OCI-LY3 (cell line): ENCODE measurements around the gene CYBRD1.

Experiments used
- H2AFZ ChIP-seq: fragments of 200-600, 300-600 bp; shearing (Covaris generic); 2 replicates; pipeline ENCODE4 v1.6.0; 2014; ENCODE audit warnings: antibody characterized with exemption, low read depth, low read length
- H3K27ac ChIP-seq: fragments of 200-600, 300-600 bp; sonication (generic); 2 replicates; pipeline ENCODE4 v1.5.1; 2014; ENCODE audit warnings: mild to moderate bottlenecking, low read length, moderate library complexity, mixed read lengths
- H3K27me3 ChIP-seq: fragments of 200-600, 300-600 bp; sonication (generic); 2 replicates; pipeline ENCODE4 v1.6.1; 2014; ENCODE audit warnings: low read depth, low read length, mixed read lengths
- H3K36me3 ChIP-seq: fragments of 200-600, 300-600 bp; sonication (generic); replicated peaks from 2 replicates; pipeline ENCODE3; 2014; ENCODE audit warnings: low read depth, low read length, mixed read lengths
- H3K4me1 ChIP-seq: fragments of 300-600, 200-600 bp; sonication (generic); 2 replicates; pipeline ENCODE4 v1.6.1; 2014; ENCODE audit warnings: low read length, mixed read lengths
- H3K4me2 ChIP-seq: fragments of 200-600, 300-600 bp; sonication (generic); 2 replicates; pipeline ENCODE4 v1.6.1; 2014; ENCODE audit warnings: low read length, mixed read lengths
- H3K4me3 ChIP-seq: fragments of 300-600, 200-600 bp; sonication (generic); 2 replicates; pipeline ENCODE4 v1.5.1; 2014; ENCODE audit warnings: antibody characterized with exemption, mild to moderate bottlenecking, low read length, moderate library complexity
- H3K79me2 ChIP-seq: fragments of 300-600, 200-600 bp; shearing (Covaris generic); 2 replicates; pipeline ENCODE4 v1.6.1; 2014; ENCODE audit warnings: mild to moderate bottlenecking, low read length, mixed read lengths
- H3K9ac ChIP-seq: fragments of 300-600, 200-600 bp; shearing (Covaris generic); 2 replicates; pipeline ENCODE4 v1.6.0; 2014; ENCODE audit warnings: mild to moderate bottlenecking, low read length, moderate library complexity
- H3K9me3 ChIP-seq: fragments of 200-600, 300-600 bp; shearing (Covaris generic); 2 replicates; pipeline ENCODE4 v1.6.1; 2014; ENCODE audit warnings: low read length, mixed read lengths; ENCODE audit not compliant: insufficient read depth
- H4K20me1 ChIP-seq: fragments of 200-600, 300-600 bp; sonication (generic); 2 replicates; pipeline ENCODE4 v1.6.1; 2016; ENCODE audit warnings: low read length, mixed read lengths; ENCODE audit not compliant: insufficient read depth
- EZH2phosphoT487 ChIP-seq: fragments of 200-600 bp; shearing (Covaris generic); IDR thresholded peaks from 2 replicates; pipeline ENCODE4 v1.6.1; 2018; ENCODE audit warnings: antibody characterized with exemption, mixed run types, low read depth
- TF ChIP-seq, protein P1 (sequence below): fragments of 200-600, 300-600 bp; sonication (generic); IDR thresholded peaks from 2 replicates; pipeline ENCODE4 v1.5.1; 2014; ENCODE audit warnings: antibody characterized with exemption, low read length, low read depth

The CYBRD1 gene

DNA sequence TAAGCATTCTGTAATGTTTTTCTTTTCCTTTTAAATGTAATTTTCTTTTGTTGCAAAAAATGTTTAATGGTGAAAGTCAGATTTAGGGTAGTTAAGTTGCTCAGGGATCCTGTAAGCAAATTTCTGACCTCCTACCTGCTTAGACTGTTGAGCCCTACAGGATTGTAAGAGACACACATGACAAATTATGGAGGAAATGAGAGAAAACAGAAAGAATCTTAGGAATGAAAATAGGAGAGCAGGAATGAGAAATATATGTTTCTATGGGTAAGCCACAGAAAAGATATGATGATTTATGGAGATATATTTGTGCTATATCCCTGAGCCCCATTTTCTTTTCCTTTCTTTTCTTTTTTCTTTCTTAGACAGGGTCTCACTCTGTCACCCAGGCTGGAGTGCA, 28.3 kb downstream of the CYBRD1 start:
- Histone ChIP-seq H3K4me3 (no peak overlapping the region), H2AFZ (no peak overlapping the region), H3K79me2 (no peaks in the 10 kb centered on the region), H3K27ac (no peak overlapping the region), H3K4me1 (no peaks in the 10 kb centered on the region), H3K27me3 (no peaks in the 10 kb centered on the region), H3K4me2 (no peak overlapping the region), H3K9ac (no peak overlapping the region), H4K20me1 (no peaks in the 10 kb centered on the region), H3K9me3 (no peaks in the 10 kb centered on the region), H3K36me3 (peaks cover 8% of the 10 kb centered on the region)
- no peak for TF ChIP-seq EZH2phosphoT487
- TF ChIP-seq, protein P1, sequence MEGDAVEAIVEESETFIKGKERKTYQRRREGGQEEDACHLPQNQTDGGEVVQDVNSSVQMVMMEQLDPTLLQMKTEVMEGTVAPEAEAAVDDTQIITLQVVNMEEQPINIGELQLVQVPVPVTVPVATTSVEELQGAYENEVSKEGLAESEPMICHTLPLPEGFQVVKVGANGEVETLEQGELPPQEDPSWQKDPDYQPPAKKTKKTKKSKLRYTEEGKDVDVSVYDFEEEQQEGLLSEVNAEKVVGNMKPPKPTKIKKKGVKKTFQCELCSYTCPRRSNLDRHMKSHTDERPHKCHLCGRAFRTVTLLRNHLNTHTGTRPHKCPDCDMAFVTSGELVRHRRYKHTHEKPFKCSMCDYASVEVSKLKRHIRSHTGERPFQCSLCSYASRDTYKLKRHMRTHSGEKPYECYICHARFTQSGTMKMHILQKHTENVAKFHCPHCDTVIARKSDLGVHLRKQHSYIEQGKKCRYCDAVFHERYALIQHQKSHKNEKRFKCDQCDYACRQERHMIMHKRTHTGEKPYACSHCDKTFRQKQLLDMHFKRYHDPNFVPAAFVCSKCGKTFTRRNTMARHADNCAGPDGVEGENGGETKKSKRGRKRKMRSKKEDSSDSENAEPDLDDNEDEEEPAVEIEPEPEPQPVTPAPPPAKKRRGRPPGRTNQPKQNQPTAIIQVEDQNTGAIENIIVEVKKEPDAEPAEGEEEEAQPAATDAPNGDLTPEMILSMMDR = no peak

DNA sequence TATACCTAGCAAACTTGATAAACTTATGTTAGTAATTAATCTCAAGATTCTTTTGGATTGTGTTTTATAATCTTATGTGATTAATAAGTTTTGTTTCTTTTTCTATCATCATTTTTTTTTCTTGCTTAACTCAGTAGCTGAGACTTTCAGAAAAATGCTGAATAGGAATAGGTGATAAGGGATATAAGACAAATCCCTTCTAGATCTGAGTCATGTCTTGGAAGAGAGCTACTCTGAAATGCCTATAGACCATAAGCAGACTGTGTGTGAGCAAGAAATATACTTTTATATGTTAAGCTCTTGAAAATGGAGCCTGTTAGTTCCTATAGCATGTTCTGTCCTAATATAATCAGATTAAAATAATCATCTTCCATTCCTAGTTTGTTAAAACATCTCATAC, 29.6 kb downstream of the CYBRD1 start:
- peaks cover 11% of the 10 kb centered on the region for H3K36me3 ChIP-seq
- no peak overlapping the region for H3K9ac ChIP-seq
- H3K27ac ChIP-seq = no peak overlapping the region
- TF ChIP-seq, protein P1 = no peak
- no peak for TF ChIP-seq EZH2phosphoT487
- H3K27me3 ChIP-seq = no peaks in the 10 kb centered on the region
- H3K79me2 ChIP-seq = no peaks in the 10 kb centered on the region
- no peak overlapping the region for H3K4me3 ChIP-seq
- H4K20me1 ChIP-seq = no peaks in the 10 kb centered on the region
- H3K4me1 ChIP-seq = no peaks in the 10 kb centered on the region
- H3K9me3 ChIP-seq = no peaks in the 10 kb centered on the region
- H2AFZ ChIP-seq = no peak overlapping the region
- no peak overlapping the region for H3K4me2 ChIP-seq

DNA sequence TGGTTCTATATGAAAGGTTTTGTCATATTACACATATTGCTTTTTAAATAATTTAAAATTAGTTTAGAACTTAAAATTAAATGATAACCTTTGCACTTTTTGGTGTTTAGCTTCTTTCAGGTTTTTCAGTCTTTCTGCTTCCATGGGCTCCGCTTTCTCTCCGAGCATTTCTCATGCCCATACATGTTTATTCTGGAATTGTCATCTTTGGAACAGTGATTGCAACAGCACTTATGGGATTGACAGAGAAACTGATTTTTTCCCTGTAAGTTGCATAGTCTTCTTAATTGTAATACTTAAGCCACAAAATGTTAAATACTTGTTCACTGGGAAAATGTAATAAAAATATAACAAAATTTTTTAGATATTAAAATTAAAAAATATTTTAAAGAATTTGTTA, 31.0 kb downstream of the CYBRD1 start:
- H4K20me1 ChIP-seq = no peaks in the 10 kb centered on the region
- no peak for TF ChIP-seq EZH2phosphoT487
- TF ChIP-seq, protein P1 = no peak

DNA sequence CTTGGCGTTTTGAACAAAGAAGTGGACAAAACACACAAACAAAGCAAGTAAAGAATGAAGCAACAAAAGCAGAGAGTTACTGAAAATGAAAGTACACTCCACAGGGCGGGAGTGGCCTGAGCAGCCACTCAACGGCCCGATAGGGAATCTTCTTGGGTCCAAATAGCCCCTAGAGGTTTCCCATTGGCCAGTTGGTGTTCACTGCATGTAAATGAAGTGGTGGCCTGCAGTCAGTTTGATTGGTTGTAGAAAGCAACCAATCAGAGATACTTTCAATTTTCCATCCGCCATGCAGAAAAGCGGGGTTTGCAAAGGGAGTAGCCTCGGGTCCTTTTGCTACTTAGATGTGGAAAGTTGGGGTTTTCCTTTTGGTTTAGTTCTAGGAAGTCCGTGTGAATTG, 31.6 kb downstream of the CYBRD1 start:
- no peaks in the 10 kb centered on the region for H3K27me3 ChIP-seq
- peaks cover 11% of the 10 kb centered on the region for H3K36me3 ChIP-seq
- no peaks in the 10 kb centered on the region for H3K9me3 ChIP-seq
- no peaks in the 10 kb centered on the region for H4K20me1 ChIP-seq
- no peaks in the 10 kb centered on the region for H3K79me2 ChIP-seq
- H3K9ac ChIP-seq = no peak overlapping the region
- H3K4me3 ChIP-seq = no peak overlapping the region
- no peak overlapping the region for H2AFZ ChIP-seq
- no peak overlapping the region for H3K4me2 ChIP-seq
- no peak for TF ChIP-seq EZH2phosphoT487
- TF ChIP-seq, protein P1 = no peak
- H3K4me1 ChIP-seq = peaks cover 11% of the 10 kb centered on the region
- no peak overlapping the region for H3K27ac ChIP-seq

More for the DNA sequence above, 31.0 kb downstream of the CYBRD1 start:
- Histone ChIP-seq H3K36me3 (peaks cover 11% of the 10 kb centered on the region), H3K27me3 (no peaks in the 10 kb centered on the region), H3K9me3 (no peaks in the 10 kb centered on the region), H2AFZ (no peak overlapping the region), H3K27ac (no peak overlapping the region), H3K4me1 (peaks cover 11% of the 10 kb centered on the region), H3K9ac (no peak overlapping the region), H3K79me2 (no peaks in the 10 kb centered on the region), H3K4me3 (no peak overlapping the region), H3K4me2 (no peak overlapping the region)
